Loucy (cell line): ENCODE results near the gene MYO5C.

Experiments
- CTCF ChIP-seq: fragments of 200-600 bp; sonication (generic); conservative IDR thresholded peaks from 2 replicates; pipeline ENCODE4 v1.5.1; 2014; ENCODE audit warnings: mild to moderate bottlenecking, antibody characterized with exemption, low read length
- EZH2phosphoT487 ChIP-seq: fragments of 200-600 bp; IDR thresholded peaks from 2 replicates; pipeline ENCODE4 v1.6.1; 2018; ENCODE audit warnings: antibody characterized with exemption, mild to moderate bottlenecking, moderate library complexity, borderline replicate concordance

GRCh38 chr15:52340093-52340492, 44.5 kb upstream of the MYO5C start:
- TF ChIP-seq CTCF (no peak), EZH2phosphoT487 (no peak)
